GM18505 (cell line): ENCODE data around the gene INAVA.

ENCODE experiments used
- ATAC-seq: cut with Tn5 transposase; IDR thresholded peaks from one replicate; pipeline ENCODE4 v1.9.1; 2021; ENCODE audit not compliant: unreplicated experiment
- POLR2A ChIP-seq: IDR thresholded peaks from 4 replicates; pipeline ENCODE4 v1.6.1; 2011; ENCODE audit warnings: borderline replicate concordance; ENCODE audit not compliant: insufficient read depth, insufficient read length; ENCODE audit errors: extremely low read depth

INAVA gene

GRCh38 chr1:200894712-200895442 is at the start of gene INAVA:
INAVA (plus strand) TSS chr1:200894900; CDS start chr1:200898401, 3,501 bp downstream.
- ATAC-seq = no peak
- TF ChIP-seq POLR2A = no peak

GRCh38 chr1:200845360-200845759 is 49.3 kb upstream of the INAVA start:
- TF ChIP-seq POLR2A = no peak
- ATAC-seq = no peak

- no peak for ATAC-seq
- TF ChIP-seq POLR2A = no peak
Measured at GRCh38 chr1:200846398-200846797, 48.3 kb upstream of the INAVA start.

GRCh38 chr1:200849430-200849829 is 45.3 kb upstream of the INAVA start:
- TF ChIP-seq POLR2A = no peak
- ATAC-seq = no peak

GRCh38 chr1:200850554-200850953 is 44.1 kb upstream of the INAVA start:
- no peak for ATAC-seq
- TF ChIP-seq POLR2A = no peak

DNA sequence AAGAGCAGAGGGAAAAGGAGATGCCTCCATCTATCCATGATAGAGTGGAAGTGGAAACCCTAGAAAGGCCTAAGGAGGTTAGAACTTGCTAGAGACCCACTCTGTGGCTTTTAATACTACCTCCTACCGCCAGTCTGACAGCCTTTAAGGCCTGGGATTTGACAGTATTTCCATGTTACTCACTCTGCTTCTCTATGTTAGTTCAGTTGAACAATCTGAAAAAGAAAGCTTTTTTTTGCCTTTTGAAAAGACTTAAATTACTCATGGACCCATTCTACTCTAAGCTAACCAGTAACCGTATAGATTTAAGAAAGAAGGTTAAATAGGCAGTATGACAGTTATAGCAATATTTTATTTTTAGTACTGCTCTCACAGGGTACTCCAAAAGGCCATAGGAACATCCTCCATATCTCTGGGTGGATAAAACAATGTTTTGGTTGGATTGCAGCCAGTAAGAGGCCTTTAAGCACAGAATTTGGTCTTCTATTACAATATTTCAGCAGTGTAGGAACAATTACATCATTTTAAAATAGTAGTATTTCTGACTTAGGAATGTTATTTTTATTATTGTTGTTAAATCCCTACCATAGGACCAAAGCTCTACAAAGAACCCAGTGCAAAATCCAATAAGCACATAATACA is 37.9 kb upstream of the INAVA start:
- no peak for TF ChIP-seq POLR2A
- no peak for ATAC-seq

DNA sequence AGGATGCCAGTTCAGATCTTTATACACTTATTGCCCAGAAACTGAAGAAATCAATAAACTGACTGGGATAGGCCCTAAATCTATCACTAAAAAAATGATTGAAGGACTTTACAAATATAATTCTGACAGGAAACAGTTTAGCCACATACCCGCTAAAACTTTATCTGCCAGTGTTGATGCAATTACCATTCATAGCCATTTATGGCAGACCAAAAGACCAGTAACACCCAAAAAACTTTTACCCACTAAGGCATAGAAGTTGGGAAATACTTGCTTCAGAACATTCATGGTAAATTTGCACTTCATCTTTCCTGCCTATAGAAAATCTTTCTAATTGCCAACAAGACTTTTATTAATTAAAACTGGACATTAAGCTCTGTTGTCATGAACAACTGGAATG is 36.9 kb upstream of the INAVA start:
- ATAC-seq = no peak

DNA sequence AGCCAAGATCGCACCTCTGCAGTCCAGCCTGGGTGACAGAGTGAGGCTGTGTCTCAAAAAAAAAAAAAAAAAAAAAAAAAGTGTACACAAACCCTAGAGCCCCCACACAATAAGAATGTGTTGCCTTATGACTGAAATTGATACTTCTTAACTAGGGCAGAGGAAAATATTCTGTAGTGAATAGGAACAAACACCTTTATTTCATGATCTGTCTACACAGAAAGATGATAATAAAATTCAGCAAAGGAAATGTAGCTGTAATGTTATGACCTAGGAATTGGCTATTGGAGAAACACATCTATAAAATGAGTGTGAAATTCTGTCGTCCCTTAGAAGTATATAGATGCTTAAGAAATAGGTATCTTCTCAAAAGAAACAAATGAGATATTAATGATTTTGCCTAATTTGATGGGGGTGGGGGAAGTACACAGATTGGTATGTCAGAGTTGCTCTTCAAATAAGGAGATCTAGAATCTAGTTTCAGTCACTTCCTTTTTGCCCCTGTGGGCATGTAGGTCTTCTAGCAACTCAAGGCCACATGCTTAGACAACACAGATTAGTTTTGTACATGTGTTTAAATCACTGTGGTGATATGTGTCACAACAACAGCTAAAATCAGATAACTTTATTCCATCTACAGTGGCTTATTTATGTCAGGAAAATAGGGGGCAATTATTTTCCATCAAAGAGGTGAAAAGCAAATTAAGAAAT is 32.6 kb upstream of the INAVA start:
- no peak for TF ChIP-seq POLR2A
- ATAC-seq = no peak

More for the DNA sequence above, 36.9 kb upstream of the INAVA start:
- no peak for TF ChIP-seq POLR2A

- TF ChIP-seq POLR2A = no peak
- no peak for ATAC-seq
Measured at GRCh38 chr1:200862713-200863415, 31.8 kb upstream of the INAVA start.

DNA sequence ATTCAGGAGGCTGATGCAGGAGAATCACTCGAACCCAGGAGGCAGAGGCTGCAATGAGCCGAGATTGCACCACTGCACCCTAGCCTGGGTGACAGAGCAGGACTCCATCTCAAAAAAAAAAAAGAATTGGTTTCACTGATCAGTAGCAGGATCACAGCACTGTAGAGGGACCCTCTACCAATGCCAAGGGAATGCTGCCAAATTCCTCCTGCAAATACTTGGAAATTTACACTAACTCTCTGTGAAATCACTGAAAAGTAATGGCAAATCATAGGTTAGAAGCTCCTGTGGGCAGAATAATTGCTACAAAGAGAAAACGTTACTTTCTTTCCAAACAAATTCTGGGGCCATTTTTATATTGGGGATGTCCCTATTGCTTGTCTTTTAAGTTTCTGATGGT is 28.6 kb upstream of the INAVA start:
- no peak for ATAC-seq

DNA sequence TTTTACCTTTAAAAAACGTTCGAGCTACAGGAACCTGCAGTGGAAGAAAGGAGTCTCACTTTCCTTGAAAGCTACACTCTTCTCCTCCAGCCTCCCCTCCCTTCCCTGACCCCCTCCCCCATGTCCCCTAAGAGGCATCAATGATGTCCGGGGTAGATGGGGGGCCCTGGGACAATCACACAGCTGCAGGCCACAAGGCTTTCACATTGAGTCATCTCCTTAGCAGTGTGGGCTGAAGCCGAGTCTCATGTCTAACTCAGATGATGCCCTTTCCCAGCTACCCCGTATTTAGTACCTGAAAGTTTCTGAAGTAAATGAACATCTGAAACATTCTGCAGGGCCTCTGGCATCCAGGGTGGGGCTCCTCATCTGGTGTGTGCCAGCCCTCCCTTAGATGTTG is 28.2 kb upstream of the INAVA start:
- peak; percentile 84 for ATAC-seq
- TF ChIP-seq POLR2A = no peak

More for the DNA sequence above, 28.6 kb upstream of the INAVA start:
- no peak for TF ChIP-seq POLR2A

GRCh38 chr1:200867018-200867811 is 27.5 kb upstream of the INAVA start:
- no peak for TF ChIP-seq POLR2A
- no peak for ATAC-seq

GRCh38 chr1:200869376-200869752 is 25.3 kb upstream of the INAVA start:
- no peak for TF ChIP-seq POLR2A
- ATAC-seq = no peak

DNA sequence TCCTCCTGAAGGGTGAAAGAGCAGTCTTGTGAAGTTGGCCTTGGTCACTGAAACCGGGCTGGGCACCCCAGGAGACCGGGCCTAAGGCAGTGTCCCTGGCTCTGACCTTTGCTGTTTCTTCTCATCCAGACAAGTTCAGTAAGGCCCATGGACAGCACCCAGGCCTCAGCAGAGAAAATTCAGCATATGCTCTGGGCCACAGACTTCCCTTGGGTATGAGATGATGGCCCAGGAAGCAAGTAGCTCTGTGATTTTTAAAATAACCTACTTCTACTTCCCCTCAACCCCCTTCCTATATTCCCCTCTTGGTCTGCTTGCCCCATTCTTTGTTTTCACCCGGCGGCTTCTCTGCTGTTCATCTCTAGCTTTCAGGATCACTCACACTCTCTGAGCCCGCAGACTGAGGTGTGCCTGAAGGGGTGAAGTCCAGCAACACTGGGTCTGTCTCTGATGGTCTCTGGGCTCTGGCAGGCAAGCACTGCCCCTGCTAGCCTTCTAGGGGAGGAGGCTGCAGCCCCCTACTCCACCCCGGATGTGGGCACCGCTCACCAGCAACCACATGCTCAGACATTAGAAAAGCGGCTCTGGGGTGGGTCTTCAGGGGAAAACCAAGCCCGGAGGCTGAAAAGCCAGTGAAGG is 24.8 kb upstream of the INAVA start:
- no peak for ATAC-seq
- peak; percentile 39 for TF ChIP-seq POLR2A
